VCaP (cell line): ENCODE measurements around the gene SLC13A3.

Experiments
- H3K27ac ChIP-seq: fragments of 450-650 bp; 2 replicates; pipeline ENCODE4 v1.5.1; 2017
- TF ChIP-seq, protein P1 (sequence below): fragments of 450-650 bp; conservative IDR thresholded peaks from 2 replicates; pipeline ENCODE4 v1.5.1; 2017; ENCODE audit warnings: mild to moderate bottlenecking, moderate library complexity

SLC13A3 gene

DNA sequence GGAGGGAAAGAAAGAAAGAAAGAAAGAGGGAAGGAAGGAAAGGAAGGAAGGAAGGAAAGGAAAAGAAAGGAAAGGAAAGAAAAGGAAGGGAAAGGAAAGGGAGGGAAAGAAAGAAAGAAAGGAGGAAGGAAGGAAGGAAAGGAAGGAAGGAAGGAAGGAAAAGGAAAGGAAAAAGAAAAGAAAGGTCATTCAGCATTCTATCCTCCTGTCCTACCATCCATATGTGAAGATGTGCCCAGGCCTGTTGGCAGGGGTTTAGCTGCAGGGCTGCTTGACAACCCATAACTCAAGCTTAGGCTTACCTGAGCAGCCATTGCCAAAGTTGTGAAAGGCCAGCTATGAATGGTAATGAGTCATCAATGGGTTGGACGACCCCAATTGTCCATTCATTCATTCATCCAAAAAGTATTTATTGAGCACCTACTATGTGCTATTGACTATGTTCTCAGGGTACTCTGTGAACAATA is 50.9 kb downstream of the SLC13A3 start:
- no peak overlapping the region for H3K27ac ChIP-seq
- TF ChIP-seq, protein P1, sequence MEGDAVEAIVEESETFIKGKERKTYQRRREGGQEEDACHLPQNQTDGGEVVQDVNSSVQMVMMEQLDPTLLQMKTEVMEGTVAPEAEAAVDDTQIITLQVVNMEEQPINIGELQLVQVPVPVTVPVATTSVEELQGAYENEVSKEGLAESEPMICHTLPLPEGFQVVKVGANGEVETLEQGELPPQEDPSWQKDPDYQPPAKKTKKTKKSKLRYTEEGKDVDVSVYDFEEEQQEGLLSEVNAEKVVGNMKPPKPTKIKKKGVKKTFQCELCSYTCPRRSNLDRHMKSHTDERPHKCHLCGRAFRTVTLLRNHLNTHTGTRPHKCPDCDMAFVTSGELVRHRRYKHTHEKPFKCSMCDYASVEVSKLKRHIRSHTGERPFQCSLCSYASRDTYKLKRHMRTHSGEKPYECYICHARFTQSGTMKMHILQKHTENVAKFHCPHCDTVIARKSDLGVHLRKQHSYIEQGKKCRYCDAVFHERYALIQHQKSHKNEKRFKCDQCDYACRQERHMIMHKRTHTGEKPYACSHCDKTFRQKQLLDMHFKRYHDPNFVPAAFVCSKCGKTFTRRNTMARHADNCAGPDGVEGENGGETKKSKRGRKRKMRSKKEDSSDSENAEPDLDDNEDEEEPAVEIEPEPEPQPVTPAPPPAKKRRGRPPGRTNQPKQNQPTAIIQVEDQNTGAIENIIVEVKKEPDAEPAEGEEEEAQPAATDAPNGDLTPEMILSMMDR, result no peak

DNA sequence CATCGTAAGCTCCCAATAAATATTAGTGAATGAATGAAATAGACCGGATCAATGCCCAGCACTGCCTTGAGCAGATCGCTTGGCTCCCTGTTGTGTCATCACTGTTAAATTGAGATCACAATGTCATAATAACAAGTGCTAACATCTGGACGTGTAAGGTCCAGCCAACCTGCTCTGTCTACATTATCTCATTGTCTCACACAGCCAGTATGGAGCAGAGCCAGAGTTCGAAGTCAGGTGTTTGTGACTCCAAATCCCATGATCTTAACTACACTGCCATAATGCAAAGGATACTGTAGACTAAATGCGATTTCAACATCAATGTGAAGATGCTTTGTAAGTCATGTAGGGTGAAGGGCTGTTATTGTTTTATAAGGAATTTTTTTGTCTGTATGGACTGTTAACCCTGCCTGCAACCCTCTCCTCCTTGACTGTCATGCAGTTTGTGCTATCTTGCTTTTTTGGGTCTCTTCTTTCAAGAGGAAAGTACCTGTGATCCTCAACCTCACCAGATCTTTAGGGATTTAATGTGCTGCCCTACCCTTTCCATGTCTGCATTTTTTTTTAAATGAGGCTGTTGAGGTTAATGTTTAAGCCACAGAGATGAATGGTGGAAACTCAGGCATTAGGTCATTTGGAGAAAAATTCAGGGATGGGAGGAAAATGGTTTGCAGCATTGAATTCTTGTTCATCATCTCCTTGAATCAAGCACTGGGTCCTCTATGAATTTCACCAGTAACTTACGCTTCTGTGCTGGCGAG is 51.9 kb downstream of the SLC13A3 start:
- no peak overlapping the region for H3K27ac ChIP-seq
- TF ChIP-seq, protein P1, result no peak

DNA sequence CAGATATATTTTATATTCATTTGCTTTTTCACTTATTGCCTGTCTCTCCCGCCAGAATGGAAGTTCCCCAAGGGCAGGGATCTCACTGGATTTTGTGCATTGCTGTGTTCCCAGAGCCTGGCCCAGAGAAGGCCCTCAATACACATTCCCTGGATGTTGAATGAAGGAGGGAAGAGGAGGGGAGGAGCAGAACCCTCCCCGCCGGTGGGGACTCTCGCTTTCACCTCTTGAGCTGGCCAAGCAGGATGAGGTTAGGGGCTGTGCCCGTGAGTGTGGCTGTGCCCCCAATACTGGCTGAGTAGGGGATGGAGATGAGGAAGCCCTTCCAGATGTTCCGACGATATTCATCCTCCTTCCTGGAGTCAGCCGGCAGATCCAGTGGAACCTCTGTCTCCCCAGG is 55.3 kb downstream of the SLC13A3 start:
- TF ChIP-seq, protein P1, result no peak
- H3K27ac ChIP-seq, result no peak overlapping the region

DNA sequence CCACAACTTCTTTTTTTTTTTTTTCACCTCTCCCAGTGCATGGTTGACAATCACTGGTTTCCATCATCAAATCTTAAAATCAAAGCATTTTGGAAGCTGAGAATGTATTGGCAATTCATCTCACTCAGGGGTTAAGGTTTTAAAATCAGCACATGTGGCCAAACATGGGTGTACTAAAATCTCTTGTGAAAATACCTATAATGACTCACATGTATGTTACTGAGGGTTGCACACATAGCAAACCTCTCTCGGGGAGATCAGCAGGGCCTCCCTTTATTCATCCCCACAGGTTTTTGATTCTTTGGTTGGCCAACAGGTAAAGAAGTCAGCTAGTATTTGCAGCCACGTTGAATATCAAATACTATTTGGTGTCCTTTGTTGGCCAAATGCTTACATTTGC is 56.5 kb downstream of the SLC13A3 start:
- H3K27ac ChIP-seq, result no peak overlapping the region
- TF ChIP-seq, protein P1, result no peak

DNA sequence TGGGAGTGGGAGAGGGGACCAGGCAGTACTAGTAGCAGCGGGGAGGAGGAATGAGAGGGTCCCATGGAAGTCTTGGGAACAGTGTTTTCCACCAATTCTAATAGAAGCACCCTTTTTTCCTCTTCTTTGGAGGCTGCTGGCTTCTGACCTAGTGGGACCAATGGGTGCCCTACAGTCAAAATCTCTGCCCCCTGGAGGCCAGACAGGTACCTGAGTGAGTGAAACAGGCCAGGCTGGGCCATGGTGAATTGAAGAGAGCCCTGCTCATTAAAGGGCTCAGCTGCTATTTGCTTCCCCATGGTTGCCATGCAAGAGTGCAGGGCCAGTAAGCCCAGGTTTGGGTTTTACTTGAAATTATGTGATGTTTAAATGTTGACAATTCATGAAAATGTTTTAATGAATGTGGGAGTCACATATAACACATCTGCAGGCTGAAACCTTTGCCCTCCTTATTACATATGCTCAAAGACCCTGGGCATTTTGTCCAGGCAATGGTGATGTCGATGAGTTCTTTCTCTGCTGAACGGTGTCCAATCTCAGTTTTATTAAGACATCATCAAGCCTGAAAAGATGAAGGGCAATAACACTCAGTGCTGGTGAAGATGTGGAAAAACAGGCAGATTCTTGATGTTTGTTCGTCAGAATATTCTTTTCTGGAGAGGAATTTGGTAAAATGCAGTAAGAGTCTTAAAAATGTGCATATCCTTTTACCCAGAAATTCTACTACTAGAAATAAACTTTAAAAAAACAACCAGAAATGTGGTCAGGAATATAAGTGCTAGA is 58.5 kb downstream of the SLC13A3 start:
- H3K27ac ChIP-seq, result no peak overlapping the region
- TF ChIP-seq, protein P1, result peak; percentile 10; the same call in 1 of the 2 replicates

DNA sequence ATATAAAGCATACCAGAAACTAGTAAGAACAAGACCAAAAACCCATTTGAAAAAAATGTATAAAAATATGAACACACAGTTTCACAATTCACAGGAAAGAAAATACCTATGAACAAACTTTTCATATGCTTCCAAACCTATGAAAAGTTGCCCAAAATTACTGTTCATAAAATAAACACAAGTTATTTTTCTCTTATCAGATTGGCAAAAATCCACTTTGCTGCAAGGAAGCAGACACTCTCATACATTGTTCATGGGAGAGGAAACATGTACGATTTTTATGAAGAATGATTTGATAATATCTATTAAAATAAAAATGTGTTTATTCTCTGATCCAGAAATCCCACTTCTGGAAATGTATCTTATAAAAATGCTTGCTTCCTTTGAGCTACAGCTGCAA is 60.8 kb downstream of the SLC13A3 start:
- peak overlapping the region; percentile 49 for H3K27ac ChIP-seq
- TF ChIP-seq, protein P1, result no peak
